H9 (cell line): ENCODE data around the gene LAMP1. TPM values are rescaled to one million over a fixed set of nuclear protein-coding genes. Genes with fewer than 3 reads are reported as not detected.

ENCODE experiments used
- DNase-seq: peaks from one replicate; pipeline ENCODE4 v3.0.0-alpha.2; 2017
- H2AFZ ChIP-seq: one replicate; pipeline ENCODE4 v1.6.1; 2013; ENCODE audit warnings: mild to moderate bottlenecking, low read length, control low read depth, moderate library complexity
- H2AK5ac ChIP-seq: 2 replicates; pipeline ENCODE4 v1.6.1; 2013; ENCODE audit warnings: low read length, control low read depth, mixed read lengths; ENCODE audit not compliant: insufficient read length
- H2BK120ac ChIP-seq: one replicate; pipeline ENCODE4 v1.6.1; 2013; ENCODE audit warnings: low read depth, mild to moderate bottlenecking, low read length, control low read depth, inconsistent platforms; ENCODE audit not compliant: poor library complexity, severe bottlenecking
- H2BK12ac ChIP-seq: 2 replicates; pipeline ENCODE4 v1.6.1; 2013; ENCODE audit warnings: low read length, control low read depth, mixed read lengths, low read depth; ENCODE audit not compliant: insufficient read length
- H2BK15ac ChIP-seq: 2 replicates; pipeline ENCODE4 v1.6.1; 2013; ENCODE audit warnings: low read depth, low read length, control low read depth
- H2BK20ac ChIP-seq: one replicate; pipeline ENCODE4 v1.6.1; 2013; ENCODE audit warnings: low read depth, mild to moderate bottlenecking, low read length, control low read depth, inconsistent platforms; ENCODE audit not compliant: poor library complexity, severe bottlenecking
- H2BK5ac ChIP-seq: 2 replicates; pipeline ENCODE4 v1.6.1; 2013; ENCODE audit warnings: low read length, control low read depth, mixed read lengths; ENCODE audit not compliant: insufficient read length
- H3K14ac ChIP-seq: 2 replicates; pipeline ENCODE4 v1.6.1; 2013; ENCODE audit warnings: low read length, control low read depth; ENCODE audit not compliant: insufficient read depth
- H3K18ac ChIP-seq: 2 replicates; pipeline ENCODE4 v1.6.1; 2013; ENCODE audit warnings: low read depth, mild to moderate bottlenecking, mixed read lengths, low read length, control low read depth; ENCODE audit not compliant: insufficient read length
- H3K23ac ChIP-seq: 2 replicates; pipeline ENCODE4 v1.6.1; 2013; ENCODE audit warnings: low read length, control low read depth, mixed read lengths, low read depth; ENCODE audit not compliant: insufficient read length
- H3K23me2 ChIP-seq: 2 replicates; pipeline ENCODE4 v1.6.1; 2013; ENCODE audit warnings: low read depth, mild to moderate bottlenecking, mixed read lengths, low read length, control low read depth; ENCODE audit not compliant: insufficient read length, poor library complexity, severe bottlenecking
- H3K27ac ChIP-seq: 2 replicates; pipeline ENCODE4 v1.5.1; 2013; ENCODE audit warnings: low read length, control low read depth, mixed read lengths, low read depth; ENCODE audit not compliant: insufficient read length
- H3K27me3 ChIP-seq: 2 replicates; pipeline ENCODE4 v1.6.1; 2013; ENCODE audit warnings: low read length, control low read depth, inconsistent platforms; ENCODE audit not compliant: insufficient read depth
- H3K4ac ChIP-seq: 2 replicates; pipeline ENCODE4 v1.6.1; 2013; ENCODE audit warnings: low read depth, mild to moderate bottlenecking, control low read depth, inconsistent platforms, low read length, moderate library complexity
- H3K4me1 ChIP-seq: 2 replicates; pipeline ENCODE4 v1.6.1; 2013; ENCODE audit warnings: low read length, control low read depth, inconsistent platforms; ENCODE audit not compliant: insufficient read depth
- H3K4me2 ChIP-seq: 2 replicates; pipeline ENCODE4 v1.6.1; 2013; ENCODE audit warnings: low read length, control low read depth, mixed read lengths; ENCODE audit not compliant: insufficient read length, insufficient read depth
- H3K56ac ChIP-seq: 2 replicates; pipeline ENCODE4 v1.6.1; 2013; ENCODE audit warnings: low read depth, mild to moderate bottlenecking, mixed read lengths, low read length, control low read depth; ENCODE audit not compliant: insufficient read length
- H3K79me1 ChIP-seq: 2 replicates; pipeline ENCODE4 v1.6.1; 2013; ENCODE audit warnings: low read depth, mild to moderate bottlenecking, moderate library complexity, low read length, control low read depth, inconsistent platforms; ENCODE audit not compliant: insufficient read depth, poor library complexity, severe bottlenecking
- H3K79me2 ChIP-seq: 2 replicates; pipeline ENCODE4 v1.6.1; 2013; ENCODE audit warnings: low read length, control low read depth, inconsistent platforms; ENCODE audit not compliant: insufficient read depth
- H3K9ac ChIP-seq: 2 replicates; pipeline ENCODE4 v1.6.1; 2013; ENCODE audit warnings: low read length, control low read depth, mixed read lengths; ENCODE audit not compliant: insufficient read length; ENCODE audit errors: extremely low read depth
- H3K9me3 ChIP-seq: one replicate; pipeline ENCODE4 v1.6.1; 2013; ENCODE audit warnings: low read depth, low read length, inconsistent platforms; ENCODE audit not compliant: control insufficient read depth
- H3T11ph ChIP-seq: one replicate; pipeline ENCODE4 v1.6.1; 2013; ENCODE audit warnings: mild to moderate bottlenecking, low read length, control low read depth, inconsistent platforms
- H4K20me1 ChIP-seq: one replicate; pipeline ENCODE4 v1.6.1; 2013; ENCODE audit not compliant: control insufficient read depth, insufficient read length, insufficient read depth
- H4K5ac ChIP-seq: 2 replicates; pipeline ENCODE4 v1.6.1; 2013; ENCODE audit warnings: low read depth, mild to moderate bottlenecking, mixed read lengths, low read length, control low read depth; ENCODE audit not compliant: insufficient read length
- H4K8ac ChIP-seq: replicated peaks from 2 replicates; pipeline ENCODE4 v1.6.1; 2013; ENCODE audit warnings: low read length, control low read depth, mixed read lengths, low read depth; ENCODE audit not compliant: insufficient read length
- H4K91ac ChIP-seq: 2 replicates; pipeline ENCODE4 v1.6.1; 2013; ENCODE audit warnings: low read depth, mild to moderate bottlenecking, moderate library complexity, mixed read lengths, low read length, control low read depth; ENCODE audit not compliant: insufficient read length
- H3K27ac Mint-ChIP-seq, 3 experiments: 2 replicates in 2 of 3; 3 replicates in 1 of 3; pipeline ENCODE4 v1.8.0; 2020 to 2021; ENCODE audit warnings: mixed read lengths in 3 of 3, mild to moderate bottlenecking in 1 of 3, moderate library complexity in 1 of 3
- H3K27me3 Mint-ChIP-seq: 2 replicates; pipeline ENCODE4 v1.8.0; 2021; ENCODE audit warnings: low read depth, mild to moderate bottlenecking, moderate library complexity, mixed read lengths
- H3K36me3 Mint-ChIP-seq, 3 experiments: 2 replicates in 2 of 3; 3 replicates in 1 of 3; pipeline ENCODE4 v1.8.0; 2020 to 2021; ENCODE audit warnings: low read depth in 3 of 3, mixed read lengths in 3 of 3; ENCODE audit not compliant: insufficient read depth in 1 of 3
- H3K4me1 Mint-ChIP-seq, 2 experiments: 2 replicates each; pipeline ENCODE4 v1.8.0; 2020; ENCODE audit warnings: mixed read lengths in 2 of 2
- H3K4me3 Mint-ChIP-seq, 2 experiments: 2 replicates in 1 of 2; 3 replicates in 1 of 2; pipeline ENCODE4 v1.8.0; 2020 to 2021; ENCODE audit warnings: mild to moderate bottlenecking in 2 of 2, mixed read lengths in 2 of 2, moderate library complexity in 1 of 2
- H3K9me3 Mint-ChIP-seq, 2 experiments: 2 replicates in 1 of 2; 3 replicates in 1 of 2; pipeline ENCODE4 v1.8.0; 2020; ENCODE audit warnings: mild to moderate bottlenecking in 2 of 2, mixed read lengths in 2 of 2, moderate library complexity in 1 of 2
- WGBS: extraction: QIAGEN DNeasy Blood & Tissue Kit; methylation state at CpG from one replicate; pipeline ENCODE4 v1.1.7; 2013; ENCODE audit warnings: missing lambda C conversion rate, low lambda C conversion rate, mixed read lengths; ENCODE audit not compliant: insufficient read length; ENCODE audit errors: extremely low coverage; 5-methylcytosine and 5-hydroxymethylcytosine counted together
- total RNA-seq: library from RNA; stranded (reverse); gene quantifications from 2 replicates; pipeline ENCODE4 v1.2.1, GENCODE V29; 2021
- TF ChIP-seq, protein P1 (sequence below): fragments of 200-600 bp; sonication (generic); conservative IDR thresholded peaks from 3 replicates; pipeline ENCODE4 v1.8.0; 2021; ENCODE audit warnings: antibody characterized with exemption, mild to moderate bottlenecking

The LAMP1 gene
- total RNA-seq, 1 experiment from 2014 or later, result 131 TPM

DNA sequence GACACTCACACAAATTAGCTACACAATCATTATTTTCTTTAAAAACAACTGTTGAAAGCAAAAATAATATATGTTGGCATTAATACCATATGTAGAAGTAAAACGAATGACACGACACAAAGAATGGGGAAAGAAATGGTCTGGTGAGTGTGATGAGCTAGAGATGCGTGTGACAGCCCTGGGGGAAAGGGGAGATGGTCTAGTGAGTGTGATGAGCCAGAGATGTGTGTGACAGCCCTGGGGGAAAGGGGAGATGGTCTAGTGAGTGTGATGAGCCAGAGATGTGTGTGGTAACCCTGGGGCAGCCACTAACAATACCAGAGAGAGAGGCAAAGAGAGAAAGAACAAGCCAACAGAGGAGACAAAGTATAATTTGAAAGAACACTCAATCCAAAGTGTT, 22.3 kb upstream of the LAMP1 start:
- H3K23me2 ChIP-seq, result no peaks in the 10 kb centered on the region
- no peak overlapping the region for H2BK5ac ChIP-seq
- TF ChIP-seq, protein P1, sequence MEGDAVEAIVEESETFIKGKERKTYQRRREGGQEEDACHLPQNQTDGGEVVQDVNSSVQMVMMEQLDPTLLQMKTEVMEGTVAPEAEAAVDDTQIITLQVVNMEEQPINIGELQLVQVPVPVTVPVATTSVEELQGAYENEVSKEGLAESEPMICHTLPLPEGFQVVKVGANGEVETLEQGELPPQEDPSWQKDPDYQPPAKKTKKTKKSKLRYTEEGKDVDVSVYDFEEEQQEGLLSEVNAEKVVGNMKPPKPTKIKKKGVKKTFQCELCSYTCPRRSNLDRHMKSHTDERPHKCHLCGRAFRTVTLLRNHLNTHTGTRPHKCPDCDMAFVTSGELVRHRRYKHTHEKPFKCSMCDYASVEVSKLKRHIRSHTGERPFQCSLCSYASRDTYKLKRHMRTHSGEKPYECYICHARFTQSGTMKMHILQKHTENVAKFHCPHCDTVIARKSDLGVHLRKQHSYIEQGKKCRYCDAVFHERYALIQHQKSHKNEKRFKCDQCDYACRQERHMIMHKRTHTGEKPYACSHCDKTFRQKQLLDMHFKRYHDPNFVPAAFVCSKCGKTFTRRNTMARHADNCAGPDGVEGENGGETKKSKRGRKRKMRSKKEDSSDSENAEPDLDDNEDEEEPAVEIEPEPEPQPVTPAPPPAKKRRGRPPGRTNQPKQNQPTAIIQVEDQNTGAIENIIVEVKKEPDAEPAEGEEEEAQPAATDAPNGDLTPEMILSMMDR, result no peak
- no peak overlapping the region for H4K5ac ChIP-seq
- H3K14ac ChIP-seq, result no peak overlapping the region
- H3K4ac ChIP-seq, result no peak overlapping the region
- H3K27me3 Mint-ChIP-seq, result no peaks in the 10 kb centered on the region
- H3K9me3 Mint-ChIP-seq, result peaks cover 7% of the 10 kb centered on the region in 2 experiments
- no peak overlapping the region for H2BK120ac ChIP-seq
- no peaks in the 10 kb centered on the region for H3K9me3 ChIP-seq
- H3K27ac Mint-ChIP-seq, result peak overlapping the region in 1 of 3 experiments; percentile 62; a peak in 2 of 7 replicates
- no CpG with 5 or more reads among the region's 3 CpGs for WGBS
- no peak overlapping the region for H2BK15ac ChIP-seq
- H3K79me1 ChIP-seq, result no peaks in the 10 kb centered on the region
- no peak overlapping the region for H4K8ac ChIP-seq
- H3K18ac ChIP-seq, result no peak overlapping the region
- H3K4me2 ChIP-seq, result no peak overlapping the region
- peaks cover 0 to 11% (median 5%) of the 10 kb centered on the region in 3 experiments; a peak in 3 of 7 replicates for H3K36me3 Mint-ChIP-seq
- H3K27ac ChIP-seq, result no peak overlapping the region
- no peak overlapping the region for H2BK12ac ChIP-seq
- H3K56ac ChIP-seq, result no peak overlapping the region
- no peaks in the 10 kb centered on the region for H3K79me2 ChIP-seq
- no peak overlapping the region for H3K9ac ChIP-seq
- no peak overlapping the region for H2BK20ac ChIP-seq
- H3K4me1 ChIP-seq, result no peaks in the 10 kb centered on the region
- no peak overlapping the region for H4K91ac ChIP-seq
- H3T11ph ChIP-seq, result no peak overlapping the region
- H4K20me1 ChIP-seq, result no peaks in the 10 kb centered on the region
- H3K4me1 Mint-ChIP-seq, result peaks cover 0 to 8% of the 10 kb centered on the region in 2 experiments; a peak in 1 of 4 replicates
- H3K27me3 ChIP-seq, result no peaks in the 10 kb centered on the region
- no peak overlapping the region for H3K4me3 Mint-ChIP-seq
- no peak for DNase-seq
- no peak overlapping the region for H3K23ac ChIP-seq
- H2AK5ac ChIP-seq, result no peak overlapping the region
- H2AFZ ChIP-seq, result no peak overlapping the region
